MM.1S (cell line): ENCODE data around the gene ZNF526.

Experiments
- DNase-seq: peaks from one replicate; pipeline ENCODE4 v3.0.0-alpha.2; 2015
- H2AFZ ChIP-seq: fragments of 300-600 bp; sonication (generic); 2 replicates; pipeline ENCODE4 v1.6.0; 2016; ENCODE audit warnings: antibody characterized with exemption, low read length
- H3F3A ChIP-seq: fragments of 300-600 bp; sonication (generic); 2 replicates; pipeline ENCODE4 v1.6.1; 2016; ENCODE audit warnings: mild to moderate bottlenecking, antibody characterized with exemption, low read length, moderate library complexity, mixed read lengths; ENCODE audit not compliant: insufficient read depth
- H3K27ac ChIP-seq: fragments of 300-600 bp; sonication (generic); 2 replicates; pipeline ENCODE4 v1.5.1; 2016; ENCODE audit warnings: mild to moderate bottlenecking, low read length
- H3K27me3 ChIP-seq: fragments of 300-600 bp; sonication (generic); replicated peaks from 2 replicates; pipeline ENCODE4 v1.6.0; 2016; ENCODE audit warnings: low read length; ENCODE audit not compliant: insufficient read depth
- H3K36me3 ChIP-seq: fragments of 300-600 bp; sonication (generic); replicated peaks from 2 replicates; pipeline ENCODE4 v1.6.1; 2016; ENCODE audit warnings: mild to moderate bottlenecking, low read length, mixed read lengths; ENCODE audit not compliant: insufficient read depth
- H3K4me1 ChIP-seq: fragments of 300-600 bp; sonication (generic); 2 replicates; pipeline ENCODE4 v1.6.1; 2016; ENCODE audit warnings: low read length, mixed read lengths
- H3K4me2 ChIP-seq: fragments of 300-600 bp; sonication (generic); 2 replicates; pipeline ENCODE4 v1.6.0; 2016; ENCODE audit warnings: low read depth, low read length
- H3K4me3 ChIP-seq: fragments of 300-600 bp; sonication (generic); 2 replicates; pipeline ENCODE4 v1.5.1; 2016; ENCODE audit warnings: low read length, mixed read lengths
- H3K79me2 ChIP-seq: fragments of 300-600 bp; sonication (generic); 2 replicates; pipeline ENCODE4 v1.6.1; 2016; ENCODE audit warnings: mixed run types, low read length, mixed read lengths
- H3K9ac ChIP-seq: fragments of 300-600 bp; sonication (generic); 2 replicates; pipeline ENCODE4 v1.6.1; 2016; ENCODE audit warnings: low read length, mixed read lengths
- H3K9me2 ChIP-seq: fragments of 300-600 bp; sonication (generic); replicated peaks from 2 replicates; pipeline ENCODE4 v1.6.1; 2016; ENCODE audit warnings: mild to moderate bottlenecking, low read length, mixed read lengths; ENCODE audit not compliant: insufficient read depth
- H3K9me3 ChIP-seq: fragments of 300-600 bp; sonication (generic); replicated peaks from 2 replicates; pipeline ENCODE4 v1.6.1; 2016; ENCODE audit warnings: mild to moderate bottlenecking, low read length, mixed read lengths; ENCODE audit not compliant: insufficient read depth
- H4K20me1 ChIP-seq: fragments of 300-600 bp; sonication (generic); 2 replicates; pipeline ENCODE4 v1.6.1; 2016; ENCODE audit warnings: mild to moderate bottlenecking, low read length, moderate library complexity, mixed read lengths; ENCODE audit not compliant: insufficient read depth
- CTCF ChIP-seq: fragments of 300-600 bp; sonication (generic); IDR thresholded peaks from 2 replicates; pipeline ENCODE4 v1.5.1; 2016; ENCODE audit warnings: antibody characterized with exemption, low read length, mixed read lengths
- EZH2 ChIP-seq: fragments of 300-600 bp; sonication (generic); optimal IDR thresholded peaks from 2 replicates; pipeline ENCODE3; 2017; ENCODE audit warnings: low read depth, mild to moderate bottlenecking, antibody characterized with exemption, low read length, mixed read lengths
- EZH2phosphoT487 ChIP-seq: fragments of 300-600 bp; sonication (generic); IDR thresholded peaks from 2 replicates; pipeline ENCODE4 v1.6.1; 2018; ENCODE audit warnings: antibody characterized with exemption, low read length

The ZNF526 gene

GRCh38 chr19:42272535-42272897 lies 52.4 kb downstream of the ZNF526 start:
- no peak overlapping the region for H3K4me2 ChIP-seq
- DNase-seq = no peak
- H3K9me2 ChIP-seq = no peaks in the 10 kb centered on the region
- H3K36me3 ChIP-seq = no peaks in the 10 kb centered on the region
- H3K27me3 ChIP-seq = no peaks in the 10 kb centered on the region
- H3K4me1 ChIP-seq = peaks cover 11% of the 10 kb centered on the region
- no peaks in the 10 kb centered on the region for H4K20me1 ChIP-seq
- no peak overlapping the region for H3K9ac ChIP-seq
- no peak overlapping the region for H3K27ac ChIP-seq
- H3K79me2 ChIP-seq = peaks cover 56% of the 10 kb centered on the region
- H3K9me3 ChIP-seq = no peaks in the 10 kb centered on the region
- TF ChIP-seq CTCF = no peak
- no peak for TF ChIP-seq EZH2
- TF ChIP-seq EZH2phosphoT487 = no peak
- peaks cover 13% of the 10 kb centered on the region for H3F3A ChIP-seq
- H3K4me3 ChIP-seq = no peak overlapping the region
- no peak overlapping the region for H2AFZ ChIP-seq

- Histone ChIP-seq H3K27me3 (no peaks in the 10 kb centered on the region), H3K9me2 (no peaks in the 10 kb centered on the region), H3K4me1 (peaks cover 8% of the 10 kb centered on the region), H3K9ac (no peak overlapping the region), H3K27ac (no peak overlapping the region), H3K79me2 (peaks cover 56% of the 10 kb centered on the region), H3K36me3 (no peaks in the 10 kb centered on the region), H3K9me3 (no peaks in the 10 kb centered on the region), H4K20me1 (no peaks in the 10 kb centered on the region), H3F3A (peaks cover 13% of the 10 kb centered on the region), H2AFZ (no peak overlapping the region), H3K4me3 (no peak overlapping the region), H3K4me2 (no peak overlapping the region)
- no peak for DNase-seq
- TF ChIP-seq EZH2phosphoT487 (no peak), EZH2 (no peak), CTCF (no peak)
These were observed 52.9 kb downstream of the ZNF526 start for GRCh38 chr19:42272989-42273406.

GRCh38 chr19:42273407-42274064 lies 53.4 kb downstream of the ZNF526 start:
- TF ChIP-seq EZH2 (no peak), CTCF (no peak), EZH2phosphoT487 (no peak)
- Histone ChIP-seq H3K36me3 (no peaks in the 10 kb centered on the region), H3K27me3 (no peaks in the 10 kb centered on the region), H3K4me3 (no peak overlapping the region), H3K9me2 (no peaks in the 10 kb centered on the region), H4K20me1 (no peaks in the 10 kb centered on the region), H3K9ac (no peak overlapping the region), H3K79me2 (peaks cover 56% of the 10 kb centered on the region), H3K4me2 (no peak overlapping the region), H2AFZ (no peak overlapping the region), H3K4me1 (peaks cover 8% of the 10 kb centered on the region), H3K27ac (no peak overlapping the region), H3F3A (peaks cover 13% of the 10 kb centered on the region), H3K9me3 (no peaks in the 10 kb centered on the region)
- DNase-seq = no peak
